ENCODE data around the gene RAB37.

The RAB37 gene

DNA sequence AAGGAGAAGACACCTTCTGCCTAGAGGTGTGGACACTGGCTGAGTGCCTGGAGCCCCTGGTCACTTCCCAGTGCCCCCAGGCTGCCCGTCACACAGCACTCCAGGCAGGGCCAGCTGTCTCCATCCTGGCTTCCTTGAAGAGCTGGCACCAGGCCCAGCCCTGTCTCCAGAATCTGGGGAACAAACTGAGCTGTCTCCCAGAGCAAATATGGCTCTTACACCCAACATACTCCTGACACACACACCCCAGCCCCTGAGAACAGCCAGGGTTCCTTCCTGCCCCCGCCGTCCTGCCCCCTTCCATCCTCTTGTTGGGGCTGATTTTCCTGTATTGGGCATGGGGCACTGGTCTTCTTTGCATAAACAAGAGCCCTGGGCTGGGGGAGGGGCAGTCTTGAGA lies 20.4 kb downstream of the RAB37 start:
- TF ChIP-seq, protein P1, sequence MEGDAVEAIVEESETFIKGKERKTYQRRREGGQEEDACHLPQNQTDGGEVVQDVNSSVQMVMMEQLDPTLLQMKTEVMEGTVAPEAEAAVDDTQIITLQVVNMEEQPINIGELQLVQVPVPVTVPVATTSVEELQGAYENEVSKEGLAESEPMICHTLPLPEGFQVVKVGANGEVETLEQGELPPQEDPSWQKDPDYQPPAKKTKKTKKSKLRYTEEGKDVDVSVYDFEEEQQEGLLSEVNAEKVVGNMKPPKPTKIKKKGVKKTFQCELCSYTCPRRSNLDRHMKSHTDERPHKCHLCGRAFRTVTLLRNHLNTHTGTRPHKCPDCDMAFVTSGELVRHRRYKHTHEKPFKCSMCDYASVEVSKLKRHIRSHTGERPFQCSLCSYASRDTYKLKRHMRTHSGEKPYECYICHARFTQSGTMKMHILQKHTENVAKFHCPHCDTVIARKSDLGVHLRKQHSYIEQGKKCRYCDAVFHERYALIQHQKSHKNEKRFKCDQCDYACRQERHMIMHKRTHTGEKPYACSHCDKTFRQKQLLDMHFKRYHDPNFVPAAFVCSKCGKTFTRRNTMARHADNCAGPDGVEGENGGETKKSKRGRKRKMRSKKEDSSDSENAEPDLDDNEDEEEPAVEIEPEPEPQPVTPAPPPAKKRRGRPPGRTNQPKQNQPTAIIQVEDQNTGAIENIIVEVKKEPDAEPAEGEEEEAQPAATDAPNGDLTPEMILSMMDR (IDR thresholded peaks at IDR 0.05; ENCODE audit: extremely low read depth, missing control alignments), result no peak
- no peak for DNase-seq (ENCODE audit: low spot score)

DNA sequence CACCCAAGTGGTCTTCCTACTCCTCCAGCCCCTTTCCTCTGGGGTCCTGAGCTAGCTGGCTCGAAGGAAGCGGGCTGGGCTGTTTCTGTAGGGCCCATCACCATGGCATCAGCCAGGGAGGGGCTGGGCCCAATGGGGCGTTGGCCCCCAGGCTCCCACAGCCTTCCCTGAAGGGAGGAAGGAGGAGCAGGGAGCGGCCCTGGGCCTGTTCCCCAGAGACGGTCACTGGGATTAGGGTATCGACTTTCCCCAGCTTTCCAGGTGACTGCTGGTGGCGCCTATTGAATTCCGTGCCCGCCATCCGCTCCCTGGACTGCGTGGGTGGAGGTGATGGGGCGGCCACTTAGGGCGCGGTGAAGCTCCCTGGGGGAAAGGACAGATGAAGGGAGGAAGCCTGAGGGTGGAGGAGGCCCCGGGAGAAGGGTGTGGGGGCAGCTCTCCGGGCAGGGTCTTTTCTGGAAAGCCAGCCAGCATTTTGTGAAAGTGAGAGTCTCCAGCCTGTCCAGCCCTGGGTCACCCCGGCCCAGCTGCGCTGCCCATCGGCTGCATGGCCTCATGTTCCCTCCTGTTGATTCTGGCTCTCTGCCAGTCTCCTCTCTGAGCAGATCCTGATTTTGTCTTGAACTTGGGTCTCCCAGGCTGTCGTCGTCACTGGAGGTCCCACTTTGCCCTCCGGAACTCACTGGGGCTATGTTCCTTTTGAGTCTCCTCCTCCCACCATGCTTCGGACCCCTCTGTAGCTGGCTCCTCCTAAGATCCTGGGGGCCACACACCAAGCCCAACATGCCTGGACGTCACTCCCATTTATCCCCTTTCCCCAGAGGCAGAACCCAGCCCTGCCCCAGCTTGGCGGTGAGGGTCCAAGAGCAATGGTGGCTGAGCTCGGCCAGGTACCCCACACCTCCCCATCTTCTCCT lies 21.1 kb downstream of the RAB37 start:
- DNase-seq (ENCODE audit: low spot score), result no peak

DNA sequence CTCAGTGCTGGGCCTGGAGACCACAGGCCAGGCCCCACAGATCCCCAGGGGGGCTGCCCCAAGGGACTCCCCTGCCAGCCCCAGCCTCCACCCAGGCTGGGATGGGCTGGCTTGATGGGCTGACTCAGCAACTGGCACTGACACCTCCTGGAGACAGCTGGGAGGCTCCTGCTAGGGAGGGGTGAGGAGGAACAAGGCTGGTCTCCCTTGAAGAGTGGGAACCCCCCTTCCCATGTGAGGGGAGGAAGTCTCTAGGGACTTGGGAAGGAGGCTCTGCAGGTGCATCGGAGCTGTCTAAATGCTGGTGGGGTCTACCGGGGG lies 21.8 kb downstream of the RAB37 start:
- no peak for DNase-seq (ENCODE audit: low spot score)
- TF ChIP-seq, protein P1 (IDR thresholded peaks at IDR 0.05; ENCODE audit: extremely low read depth, missing control alignments), result no peak

More for the DNA sequence above, 21.1 kb downstream of the RAB37 start:
- TF ChIP-seq, protein P1 (IDR thresholded peaks at IDR 0.05; ENCODE audit: extremely low read depth, missing control alignments), result no peak

- TF ChIP-seq, protein P1 (IDR thresholded peaks at IDR 0.05; ENCODE audit: extremely low read depth, missing control alignments), result peak; percentile 34
- peak; percentile 70 for DNase-seq (ENCODE audit: low spot score)
Observed at GRCh38 chr17:74759243-74759801, 22.3 kb downstream of the RAB37 start.

DNA sequence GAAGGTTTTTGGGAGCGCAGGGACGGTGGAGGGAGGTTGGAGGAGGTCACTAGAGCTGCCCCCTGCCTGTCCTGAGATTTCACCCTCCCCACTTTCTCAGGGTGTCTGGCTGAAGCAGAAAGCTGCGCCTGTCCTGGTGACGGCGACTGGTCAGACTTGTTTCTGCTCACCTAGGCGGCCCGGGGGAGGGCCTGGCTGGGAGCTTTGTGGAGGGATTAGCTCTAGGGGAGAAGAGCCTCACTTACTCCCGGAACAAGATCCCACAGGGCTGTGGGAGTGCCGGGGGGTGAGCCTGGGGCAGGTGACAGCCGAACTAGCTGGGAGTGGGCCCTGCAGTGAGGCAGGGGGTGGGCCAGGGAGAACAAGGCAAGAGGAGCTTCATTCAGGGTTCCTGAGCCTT lies 22.9 kb downstream of the RAB37 start:
- no peak for DNase-seq (ENCODE audit: low spot score)
- TF ChIP-seq, protein P1 (IDR thresholded peaks at IDR 0.05; ENCODE audit: extremely low read depth, missing control alignments), result no peak

GRCh38 chr17:74760404-74761105 lies 23.5 kb downstream of the RAB37 start:
- no peak for DNase-seq (ENCODE audit: low spot score)
- TF ChIP-seq, protein P1 (IDR thresholded peaks at IDR 0.05; ENCODE audit: extremely low read depth, missing control alignments), result no peak

- no peak for DNase-seq (ENCODE audit: low spot score)
- TF ChIP-seq, protein P1 (IDR thresholded peaks at IDR 0.05; ENCODE audit: extremely low read depth, missing control alignments), result no peak
Observed at GRCh38 chr17:74761419-74761818, 24.4 kb downstream of the RAB37 start.
